Skeletal muscle cell (primary cell): ENCODE measurements around the gene BLNK.

ENCODE experiments used
- DNase-seq: peaks from one replicate; pipeline ENCODE4 v3.0.0-alpha.2; 2010; ENCODE audit warnings: low read depth
- H3K4me3 ChIP-seq: 2 replicates; pipeline ENCODE4 v1.5.1; 2011; ENCODE audit warnings: low read depth, mild to moderate bottlenecking, control low read depth, low read length, moderate library complexity

The BLNK gene

DNA sequence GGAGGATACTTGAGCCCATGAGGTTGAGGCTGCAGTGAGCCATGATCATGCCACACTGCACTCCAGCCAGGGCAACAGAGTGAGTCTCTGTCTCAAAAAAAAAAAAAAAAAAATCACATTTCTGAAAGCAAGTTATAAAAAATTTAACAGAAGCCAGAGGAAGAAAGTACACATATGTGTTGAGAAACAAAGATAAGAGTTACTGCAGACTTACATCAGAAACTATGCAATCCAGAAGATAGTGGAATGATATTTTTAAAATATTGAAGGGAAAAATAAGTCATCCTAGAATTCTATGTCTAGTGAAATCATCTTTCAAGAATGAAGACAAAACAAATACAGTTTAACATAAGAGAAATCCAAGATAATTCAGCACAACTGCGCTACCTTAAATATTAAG, 94.4 kb downstream of the BLNK start:
- no peak for DNase-seq
- no peak overlapping the region for H3K4me3 ChIP-seq

DNA sequence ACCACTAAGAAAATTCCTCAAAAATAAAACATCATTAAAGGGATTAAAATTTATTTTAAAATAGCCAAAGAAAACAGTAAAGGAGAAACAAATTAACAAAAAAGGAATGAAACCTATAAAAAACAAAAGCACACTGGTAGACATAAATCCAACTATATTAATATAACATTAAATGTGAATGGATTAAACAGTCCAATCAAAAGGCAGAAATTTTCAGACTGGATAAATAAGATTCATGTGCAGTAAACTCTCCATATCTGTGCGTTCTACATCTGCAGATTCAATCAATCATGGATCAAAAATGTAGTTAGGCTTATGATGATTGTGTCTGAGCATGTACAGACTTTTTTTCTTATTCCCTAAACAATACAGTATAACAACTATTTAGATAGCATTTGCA, 98.7 kb downstream of the BLNK start:
- DNase-seq, result no peak
- no peak overlapping the region for H3K4me3 ChIP-seq

DNA sequence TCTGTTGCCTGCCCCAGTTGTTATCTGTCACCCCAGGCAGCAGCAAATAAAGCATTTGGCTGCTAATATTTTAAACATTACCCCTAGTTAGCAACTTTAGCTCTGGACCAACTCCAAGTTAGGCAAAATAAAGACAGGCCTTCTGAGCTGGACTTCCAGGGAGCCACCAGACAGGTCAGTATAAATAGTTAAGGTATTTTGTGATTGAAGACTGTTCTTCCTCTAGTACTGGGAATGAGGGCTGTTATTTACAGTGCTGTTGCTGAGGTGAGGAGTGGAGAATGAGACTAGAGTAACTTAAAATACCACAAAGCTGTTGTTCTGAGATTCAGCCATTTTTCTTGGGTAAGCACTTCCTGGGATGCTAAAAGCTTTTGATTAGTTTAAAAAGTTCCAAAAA, 101.1 kb downstream of the BLNK start:
- DNase-seq, result no peak
- H3K4me3 ChIP-seq, result no peak overlapping the region

DNA sequence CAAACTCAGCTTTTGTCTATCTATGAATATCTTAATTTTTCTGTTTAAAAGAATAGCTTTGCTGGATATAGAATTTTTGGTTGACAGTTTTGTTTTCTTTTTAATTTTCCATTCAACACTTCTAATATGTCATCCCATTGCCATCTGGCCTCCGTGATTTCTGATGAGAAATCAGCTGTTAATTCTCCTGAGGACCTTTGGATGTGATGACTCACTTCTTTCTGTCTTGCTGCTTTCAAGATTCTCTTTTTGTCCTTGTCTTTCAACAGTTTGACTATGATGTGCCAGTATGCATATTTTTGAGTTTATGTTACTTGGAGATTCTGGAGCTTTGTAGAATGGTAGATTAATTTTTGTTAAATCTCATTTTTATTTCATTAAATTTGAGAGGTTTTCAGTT, 102.8 kb downstream of the BLNK start:
- H3K4me3 ChIP-seq, result no peak overlapping the region
- no peak for DNase-seq

DNA sequence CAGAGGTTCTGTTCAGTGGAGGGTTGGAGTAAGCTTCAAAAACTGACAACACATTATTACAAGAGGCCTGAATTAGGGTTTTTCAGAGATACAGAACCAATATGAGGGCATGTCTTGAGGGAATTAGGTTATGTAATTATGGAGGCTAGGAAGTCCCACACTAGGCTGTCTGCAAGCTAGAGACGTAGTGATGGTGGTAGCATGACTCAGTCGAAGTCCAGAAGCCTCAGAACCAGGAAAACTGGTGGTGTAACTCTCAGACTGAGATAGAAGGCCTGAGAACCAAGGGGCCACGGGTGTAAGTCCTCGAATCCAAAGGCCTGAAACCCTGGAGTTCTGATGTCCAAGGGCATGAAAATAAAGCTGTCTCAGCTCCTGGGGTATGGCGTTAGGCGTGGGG, 105.6 kb downstream of the BLNK start:
- no peak for DNase-seq
- H3K4me3 ChIP-seq, result no peak overlapping the region

DNA sequence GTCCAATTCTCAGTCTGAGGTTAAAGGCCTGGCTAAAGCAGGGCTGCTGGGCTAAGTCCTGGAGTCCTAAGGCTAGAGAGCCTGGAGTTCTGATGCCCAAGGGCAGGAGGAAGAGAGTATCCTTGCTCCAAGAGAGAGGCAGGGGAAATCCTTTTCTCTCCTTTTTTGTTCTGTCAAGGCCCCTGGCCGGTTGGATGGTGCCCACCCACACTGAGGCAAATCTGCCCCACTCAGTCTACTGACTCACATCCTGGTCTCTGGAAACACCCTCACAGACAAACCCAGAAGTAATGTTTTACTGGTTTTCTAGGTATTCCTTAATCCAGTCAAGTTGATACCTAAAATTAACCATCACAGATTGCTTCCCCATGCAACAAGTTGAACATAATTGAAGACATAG, 118.3 kb downstream of the BLNK start:
- H3K4me3 ChIP-seq, result no peak overlapping the region
- no peak for DNase-seq

DNA sequence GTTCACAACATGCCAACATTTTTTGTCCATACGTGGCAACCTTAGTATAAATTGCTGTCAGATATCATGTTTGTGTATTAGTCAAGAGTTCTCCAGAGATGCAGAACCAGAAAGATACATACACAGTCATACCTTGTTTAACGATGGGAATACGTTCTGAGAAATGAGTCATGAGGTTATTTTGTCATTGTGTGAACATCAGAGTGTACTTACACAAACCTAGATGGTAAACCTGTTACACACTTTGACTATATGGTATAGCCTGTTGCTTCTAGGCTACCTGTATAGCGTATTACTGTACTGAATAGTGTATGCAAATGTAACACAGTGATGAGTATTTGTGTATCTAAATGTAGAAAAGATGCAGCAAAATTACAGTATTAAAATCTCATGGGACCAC, 118.9 kb downstream of the BLNK start:
- no peak overlapping the region for H3K4me3 ChIP-seq

More for the DNA sequence above, 118.9 kb downstream of the BLNK start:
- DNase-seq, result no peak
